SU-DHL-6 (cell line): ENCODE measurements around the gene CEP72.
"Not testable (repeated sequence)": the region's sequence is repeated elsewhere in the genome, so short reads cannot be mapped to it uniquely, and the experiment has no call there.

Source experiments
- H2AFZ ChIP-seq: fragments of 200-600 bp; sonication (generic); 2 replicates; pipeline ENCODE4 v1.6.1; 2014; ENCODE audit warnings: low read depth, mild to moderate bottlenecking, moderate library complexity, mixed read lengths, antibody characterized with exemption, low read length; ENCODE audit not compliant: severe bottlenecking
- H3F3A ChIP-seq: fragments of 200-600 bp; shearing (Covaris generic); 2 replicates; pipeline ENCODE4 v1.6.0; 2016; ENCODE audit warnings: antibody characterized with exemption, mild to moderate bottlenecking; ENCODE audit not compliant: insufficient read depth
- H3K27ac ChIP-seq: fragments of 200-600 bp; sonication (generic); 2 replicates; pipeline ENCODE4 v1.5.1; 2016; ENCODE audit warnings: low read depth, mild to moderate bottlenecking, low read length, moderate library complexity, mixed read lengths
- H3K27me3 ChIP-seq: fragments of 200-600 bp; sonication (generic), shearing (Covaris generic); 2 replicates; pipeline ENCODE4 v1.6.0; 2014; ENCODE audit warnings: mild to moderate bottlenecking, low read length
- H3K36me3 ChIP-seq: fragments of 200-600 bp; sonication (generic); 2 replicates; pipeline ENCODE4 v1.6.1; 2014; ENCODE audit warnings: mild to moderate bottlenecking, low read length, mixed read lengths
- H3K4me2 ChIP-seq: fragments of 300-600, 200-600 bp; shearing (Covaris generic), sonication (generic); 2 replicates; pipeline ENCODE4 v1.6.0; 2014; ENCODE audit warnings: low read length, low read depth, mild to moderate bottlenecking; ENCODE audit not compliant: poor library complexity, severe bottlenecking
- H3K4me3 ChIP-seq: fragments of 200-600 bp; sonication (generic); 2 replicates; pipeline ENCODE4 v1.5.1; 2014; ENCODE audit warnings: antibody characterized with exemption, low read length, mild to moderate bottlenecking, mixed read lengths; ENCODE audit not compliant: insufficient read depth, poor library complexity, severe bottlenecking
- H3K79me2 ChIP-seq: fragments of 200-600 bp; sonication (generic); 2 replicates; pipeline ENCODE4 v1.6.1; 2014; ENCODE audit warnings: mild to moderate bottlenecking, low read length, moderate library complexity; ENCODE audit not compliant: insufficient read depth
- H3K9ac ChIP-seq: fragments of 200-600 bp; sonication (generic); 2 replicates; pipeline ENCODE4 v1.7.0; 2014; ENCODE audit warnings: mild to moderate bottlenecking, low read length
- H3K9me2 ChIP-seq: fragments of 200-600 bp; sonication (generic); replicated peaks from 2 replicates; pipeline ENCODE4 v1.6.1; 2014; ENCODE audit warnings: low read length; ENCODE audit not compliant: insufficient read depth
- H3K9me3 ChIP-seq: fragments of 200-600 bp; sonication (generic); 2 replicates; pipeline ENCODE4 v1.6.1; 2014; ENCODE audit warnings: low read length, mixed read lengths; ENCODE audit not compliant: insufficient read depth
- H4K20me1 ChIP-seq: fragments of 200-600 bp; sonication (generic); 2 replicates; pipeline ENCODE4 v1.6.1; 2014; ENCODE audit warnings: low read depth, mild to moderate bottlenecking, antibody characterized with exemption, low read length, moderate library complexity, mixed read lengths
- CTCF ChIP-seq: fragments of 200-600 bp; sonication (generic); IDR thresholded peaks from one replicate; pipeline ENCODE4 v1.5.1; 2017; ENCODE audit warnings: antibody characterized with exemption, mild to moderate bottlenecking, low read length, moderate library complexity; ENCODE audit not compliant: insufficient read depth, poor library complexity, severe bottlenecking
- EZH2phosphoT487 ChIP-seq: fragments of 200-600 bp; sonication (generic), shearing (Covaris generic); conservative IDR thresholded peaks from 2 replicates; pipeline ENCODE4 v1.6.1; 2018; ENCODE audit warnings: mild to moderate bottlenecking, antibody characterized with exemption, low read length, moderate library complexity, mixed read lengths

Gene CEP72

GRCh38 chr5:581941-582340 lies 30.2 kb upstream of the CEP72 start:
- no peak overlapping the region for H2AFZ ChIP-seq
- H4K20me1 ChIP-seq, result no peaks in the 10 kb centered on the region
- no peaks in the 10 kb centered on the region for H3K36me3 ChIP-seq
- peaks cover 4% of the 10 kb centered on the region; the same call in 1 of the 2 replicates for H3K9me3 ChIP-seq
- no peak overlapping the region for H3K27ac ChIP-seq
- no peak overlapping the region for H3K4me2 ChIP-seq
- no peaks in the 10 kb centered on the region for H3K27me3 ChIP-seq
- no peaks in the 10 kb centered on the region for H3K79me2 ChIP-seq
- H3F3A ChIP-seq, result no peaks in the 10 kb centered on the region
- no peak overlapping the region for H3K4me3 ChIP-seq
- no peaks in the 10 kb centered on the region for H3K9me2 ChIP-seq
- TF ChIP-seq CTCF (no peak), EZH2phosphoT487 (no peak)
- no peak overlapping the region for H3K9ac ChIP-seq

GRCh38 chr5:582445-582844 lies 29.7 kb upstream of the CEP72 start:
- H3K36me3 ChIP-seq, H3K79me2 ChIP-seq, H3K27me3 ChIP-seq, H3K4me2 ChIP-seq, H2AFZ ChIP-seq, H3K9ac ChIP-seq, H3K4me3 ChIP-seq, H3K9me2 ChIP-seq, H4K20me1 ChIP-seq, H3F3A ChIP-seq, H3K9me3 ChIP-seq, H3K27ac ChIP-seq: not testable (repeated sequence)

- no peaks in the 10 kb centered on the region for H3K27me3 ChIP-seq
- no peak for TF ChIP-seq CTCF
- no peak for TF ChIP-seq EZH2phosphoT487
Observed at GRCh38 chr5:582936-583635, 29.1 kb upstream of the CEP72 start.

GRCh38 chr5:583645-584044 lies 28.5 kb upstream of the CEP72 start:
- H2AFZ ChIP-seq, result no peak overlapping the region
- H3K9me3 ChIP-seq, result no peaks in the 10 kb centered on the region
- no peaks in the 10 kb centered on the region for H3K36me3 ChIP-seq
- no peak overlapping the region for H3K4me2 ChIP-seq
- no peak overlapping the region for H3K27ac ChIP-seq
- no peaks in the 10 kb centered on the region for H3F3A ChIP-seq
- H3K9ac ChIP-seq, result no peak overlapping the region
- no peaks in the 10 kb centered on the region for H3K9me2 ChIP-seq
- H3K27me3 ChIP-seq, result no peaks in the 10 kb centered on the region
- H3K4me3 ChIP-seq, result no peak overlapping the region
- H4K20me1 ChIP-seq, result no peaks in the 10 kb centered on the region
- no peaks in the 10 kb centered on the region for H3K79me2 ChIP-seq
- TF ChIP-seq EZH2phosphoT487 (no peak), CTCF (no peak)

More at GRCh38 chr5:582936-583635, 29.1 kb upstream of the CEP72 start:
- no peaks in the 10 kb centered on the region for H3K79me2 ChIP-seq
- no peaks in the 10 kb centered on the region for H3F3A ChIP-seq
- no peaks in the 10 kb centered on the region for H3K36me3 ChIP-seq
- no peak overlapping the region for H2AFZ ChIP-seq
- no peak overlapping the region for H3K4me2 ChIP-seq
- no peak overlapping the region for H3K27ac ChIP-seq
- no peaks in the 10 kb centered on the region for H3K9me2 ChIP-seq
- H3K9me3 ChIP-seq, result no peaks in the 10 kb centered on the region
- no peak overlapping the region for H3K4me3 ChIP-seq
- no peak overlapping the region for H3K9ac ChIP-seq
- no peaks in the 10 kb centered on the region for H4K20me1 ChIP-seq
